NCI-H1694 (cell line): Measurements from ENCODE around the gene PPP6R3.

Experiments
- DNase-seq: peaks from one replicate; lab custom pipeline; 2025; lab: John Stamatoyannopoulos, UW

Gene PPP6R3

DNA sequence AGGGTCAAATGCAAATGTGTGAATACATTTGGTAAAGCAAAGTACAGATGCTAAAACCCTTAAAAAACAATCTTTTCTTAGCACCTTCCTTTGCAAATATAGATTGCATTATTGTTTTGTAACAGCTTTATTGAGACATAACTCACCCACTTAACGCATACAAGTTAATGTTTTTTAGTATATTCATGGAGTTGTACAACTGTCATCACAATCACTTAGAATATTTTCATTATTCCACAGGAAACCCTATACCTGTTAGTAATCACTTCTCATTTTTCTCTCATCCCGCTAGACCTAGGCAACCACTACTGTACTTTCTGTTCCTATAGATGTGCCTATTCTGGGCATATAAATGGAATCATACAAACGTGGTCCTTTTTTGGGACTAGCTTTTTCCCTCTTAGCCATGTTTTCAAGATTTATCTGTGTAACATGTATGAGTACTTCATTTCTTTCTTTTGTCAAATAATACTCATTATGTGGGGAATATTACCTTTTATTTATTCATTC, 34.7 kb downstream of the PPP6R3 start:
- no peak for DNase-seq

DNA sequence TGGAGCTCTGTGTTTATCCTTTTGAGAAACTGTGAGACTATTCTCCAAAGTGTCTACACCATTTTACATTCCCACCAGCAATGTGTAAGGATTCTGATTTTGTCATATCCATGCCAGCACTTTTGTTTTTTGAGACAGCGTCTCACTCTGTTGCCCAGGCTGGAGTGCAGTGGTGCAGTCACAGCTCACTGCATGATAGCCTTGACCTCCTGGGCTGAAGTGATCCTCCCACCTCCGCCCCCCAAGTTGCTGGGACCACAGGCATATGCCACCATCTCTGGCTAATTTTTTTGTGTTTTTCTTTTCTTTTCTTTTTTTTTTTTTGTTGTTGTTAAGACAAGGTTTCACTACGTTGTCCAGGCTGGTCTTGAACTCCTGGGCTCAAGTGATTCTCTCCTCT, 35.3 kb downstream of the PPP6R3 start:
- DNase-seq, result no peak

GRCh38 chr11:68497761-68498160, 37.2 kb downstream of the PPP6R3 start:
- DNase-seq, result no peak

DNA sequence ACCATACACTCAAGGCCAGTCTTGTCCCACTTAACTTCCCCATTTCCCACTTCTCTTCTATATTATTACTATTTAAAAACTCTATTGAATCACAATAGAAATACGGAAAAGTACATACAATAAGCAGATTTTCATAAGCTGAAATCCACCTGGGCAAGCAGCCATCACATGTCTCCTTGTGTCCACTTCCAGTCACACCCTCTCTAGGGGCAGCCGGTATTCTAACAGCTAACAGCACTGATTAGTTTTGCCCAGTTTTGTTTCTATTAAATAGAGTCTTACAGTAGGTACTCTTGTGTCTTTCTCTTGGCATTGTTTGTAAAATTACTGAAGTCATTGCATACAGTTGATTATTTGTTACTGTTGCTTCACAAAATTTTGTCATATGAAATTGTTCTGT, 37.8 kb downstream of the PPP6R3 start:
- DNase-seq, result no peak

GRCh38 chr11:68498903-68499883, 38.6 kb downstream of the PPP6R3 start:
- no peak for DNase-seq

GRCh38 chr11:68500206-68500605, 39.7 kb downstream of the PPP6R3 start:
- DNase-seq, result no peak

DNA sequence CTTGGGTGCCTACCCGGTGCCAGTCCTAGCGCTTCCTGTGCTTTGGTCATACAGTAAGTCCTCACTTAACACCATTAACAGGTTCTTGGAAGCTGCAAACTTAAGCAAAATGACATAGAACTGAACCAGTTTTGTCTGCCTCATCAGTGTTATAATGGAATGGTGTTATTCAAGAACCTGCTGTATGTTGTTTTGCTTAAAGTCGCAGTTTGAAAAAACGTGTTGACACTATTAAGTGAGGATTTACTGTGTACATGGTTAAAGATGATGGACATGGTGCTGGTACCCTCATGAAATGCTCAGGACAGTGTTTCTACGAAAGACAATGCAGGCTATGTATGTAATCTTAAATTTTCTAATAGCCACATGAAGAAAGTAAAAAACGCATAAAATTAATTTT, 41.3 kb downstream of the PPP6R3 start:
- no peak for DNase-seq

- no peak for DNase-seq
Observed at GRCh38 chr11:68503251-68503687, 42.7 kb downstream of the PPP6R3 start.

DNA sequence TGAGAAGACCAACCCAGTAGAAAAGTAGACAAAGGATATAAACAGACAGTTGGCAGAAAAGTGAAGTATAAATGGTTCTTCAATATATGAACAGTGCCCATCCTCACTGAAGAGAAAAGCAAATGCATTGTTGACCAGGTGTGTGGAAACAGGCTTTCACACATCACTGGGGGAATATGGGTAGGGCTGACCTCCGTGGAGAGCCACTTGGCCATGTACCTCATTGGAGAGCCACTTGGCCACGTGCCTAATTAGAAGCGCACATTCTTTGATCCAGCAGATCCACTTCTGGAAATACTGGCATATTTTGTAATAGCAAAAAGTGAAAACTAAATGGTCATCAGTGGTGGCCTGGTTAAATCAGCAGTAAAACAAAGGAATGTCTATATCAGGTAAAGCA, 43.2 kb downstream of the PPP6R3 start:
- no peak for DNase-seq

DNA sequence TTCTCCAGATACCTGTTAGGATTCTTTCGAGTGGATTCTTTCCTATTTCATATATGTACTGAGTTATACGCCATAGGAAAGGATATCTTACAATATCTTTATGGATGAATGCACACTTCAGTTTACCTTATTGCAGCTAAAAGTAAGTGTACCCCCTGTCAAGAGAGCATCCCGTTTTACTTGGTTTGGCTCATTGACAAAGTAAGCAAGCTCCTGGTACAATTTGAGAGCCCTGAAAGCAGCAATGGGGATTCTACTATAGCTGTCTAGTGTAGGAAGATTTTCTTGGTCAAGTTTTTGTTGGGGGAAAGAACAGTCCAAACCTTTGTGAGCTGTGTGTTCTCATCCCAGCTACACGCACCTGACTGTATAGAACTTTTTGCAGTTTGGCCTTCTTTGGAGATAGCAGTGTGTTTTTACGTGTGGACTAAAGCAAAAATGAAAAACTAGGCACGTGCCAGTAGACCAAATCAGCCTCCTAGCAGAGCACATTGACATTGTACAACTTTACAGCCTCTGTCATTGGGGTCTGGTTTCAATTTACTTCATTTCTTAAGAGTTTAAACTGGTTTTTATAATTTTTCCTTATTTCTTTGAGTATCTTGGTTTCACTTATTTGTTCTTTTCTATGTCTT, 44.0 kb downstream of the PPP6R3 start:
- no peak for DNase-seq

GRCh38 chr11:68505596-68505995, 45.0 kb downstream of the PPP6R3 start:
- DNase-seq, result no peak

DNA sequence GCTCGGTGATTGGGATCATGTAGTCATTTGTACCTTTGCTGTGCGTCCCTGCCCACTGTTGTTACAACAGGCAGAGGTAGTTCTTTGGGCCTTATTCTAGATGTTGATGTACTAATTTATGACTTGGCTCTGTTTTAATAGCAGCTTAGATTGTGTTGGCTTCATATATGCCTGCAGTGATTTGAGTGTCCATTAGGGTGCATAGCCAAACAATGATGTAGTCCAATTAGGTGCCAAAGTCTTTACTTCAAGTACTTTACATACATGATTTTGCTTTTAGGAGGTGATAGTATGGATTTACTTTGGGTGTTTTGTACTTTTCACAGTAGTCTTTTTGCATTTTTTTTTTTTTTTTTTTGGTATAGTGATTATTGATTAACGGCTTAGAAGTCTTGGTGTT, 46.4 kb downstream of the PPP6R3 start:
- no peak for DNase-seq

DNA sequence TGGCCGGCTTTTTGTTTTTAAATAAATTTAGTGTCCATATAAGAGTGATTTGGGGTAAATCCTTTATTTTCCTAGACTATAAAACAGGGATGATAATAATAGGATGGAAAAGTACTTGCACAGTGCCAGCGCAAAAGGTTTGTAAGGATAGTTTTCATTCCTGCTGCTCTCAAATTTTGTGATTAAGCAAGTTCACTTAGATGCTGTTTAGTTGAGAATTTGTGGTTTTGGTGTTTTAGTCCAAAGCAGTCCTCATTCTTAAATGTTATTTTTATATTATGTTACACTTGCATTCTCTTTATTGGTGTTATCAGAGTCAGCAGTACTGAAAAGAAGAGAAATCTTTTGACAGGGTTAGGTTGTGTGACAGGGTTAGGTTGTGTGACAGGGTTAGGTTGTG, 47.9 kb downstream of the PPP6R3 start:
- no peak for DNase-seq

DNA sequence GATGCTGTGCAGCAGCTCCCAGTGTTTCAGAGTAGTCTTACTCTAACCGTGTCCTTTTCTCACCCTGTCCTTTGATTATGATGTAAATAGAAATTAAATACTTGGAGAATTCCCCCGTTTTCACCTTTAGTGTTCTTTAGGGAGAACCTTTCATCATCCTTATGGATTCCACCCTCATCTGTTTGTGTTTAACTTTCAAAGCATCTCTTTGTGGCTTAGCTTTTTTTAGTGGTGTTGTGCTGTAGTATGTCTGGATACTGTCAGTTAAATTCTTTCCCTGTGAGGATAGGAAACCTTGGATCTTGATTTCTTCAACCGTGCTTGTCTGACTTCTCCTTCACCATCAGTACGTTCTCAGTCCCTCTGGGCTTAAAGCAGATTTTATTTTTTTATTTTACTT, 48.5 kb downstream of the PPP6R3 start:
- no peak for DNase-seq

DNA sequence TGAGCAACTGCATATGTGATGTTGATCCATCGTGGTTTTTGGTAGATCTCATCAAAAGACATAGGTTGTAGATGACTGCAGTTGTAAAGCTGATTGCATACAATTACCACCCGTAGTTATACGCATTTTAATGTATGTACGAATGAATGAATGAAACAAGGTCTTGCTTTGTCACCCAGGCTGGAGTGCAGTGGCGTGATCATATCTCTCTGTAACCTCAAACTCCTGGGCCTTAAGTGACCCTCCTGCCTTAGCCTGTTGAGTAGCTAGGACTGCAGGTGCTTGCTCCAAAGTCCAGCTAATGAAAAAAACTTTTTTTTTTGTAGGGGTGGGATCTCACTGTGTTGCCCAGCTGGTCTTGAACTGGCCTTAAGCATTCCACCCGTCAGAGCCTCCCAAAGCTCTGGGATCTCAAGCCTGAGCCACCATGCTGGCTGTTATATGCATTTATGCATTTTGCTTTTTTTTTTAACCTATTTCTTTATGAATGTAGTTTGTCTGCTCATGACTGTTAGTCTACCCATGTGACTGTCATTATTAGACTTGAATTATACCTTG, 53.5 kb downstream of the PPP6R3 start:
- no peak for DNase-seq

GRCh38 chr11:68517121-68517741, 56.7 kb downstream of the PPP6R3 start:
- DNase-seq, result no peak

- no peak for DNase-seq
Observed at GRCh38 chr11:68518191-68518590, 57.6 kb downstream of the PPP6R3 start.

DNA sequence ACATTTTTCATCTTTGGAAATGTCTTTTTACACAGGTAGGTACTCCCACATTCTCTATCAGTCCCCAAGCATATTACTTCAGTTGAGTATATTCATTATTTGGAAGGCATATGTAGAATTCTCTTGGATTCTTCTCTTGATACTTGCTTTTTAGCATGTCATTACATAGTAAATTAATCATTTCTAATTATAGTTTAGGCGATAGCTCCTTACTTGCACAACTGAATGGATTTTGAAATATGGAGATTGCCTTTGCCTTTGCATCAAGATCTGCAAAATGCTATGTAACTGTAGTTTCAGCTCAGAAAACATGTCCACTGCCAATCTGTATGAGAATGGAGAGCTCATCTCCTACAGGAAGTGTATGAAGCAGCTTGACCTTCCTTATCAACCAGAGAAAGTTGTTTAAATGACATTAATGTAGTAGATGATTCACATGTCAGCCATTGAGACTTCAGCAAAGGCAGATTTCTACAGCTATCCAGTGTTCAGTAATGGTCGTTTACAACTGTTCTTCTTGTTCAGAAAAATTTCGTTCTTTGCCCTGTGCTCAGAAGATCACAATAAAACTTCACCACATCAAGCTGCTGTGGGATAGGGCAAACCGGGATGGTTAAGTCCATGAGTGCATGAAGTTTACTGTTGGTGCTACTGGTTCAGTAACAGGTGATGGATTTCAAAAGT, 61.6 kb downstream of the PPP6R3 start:
- no peak for DNase-seq

DNA sequence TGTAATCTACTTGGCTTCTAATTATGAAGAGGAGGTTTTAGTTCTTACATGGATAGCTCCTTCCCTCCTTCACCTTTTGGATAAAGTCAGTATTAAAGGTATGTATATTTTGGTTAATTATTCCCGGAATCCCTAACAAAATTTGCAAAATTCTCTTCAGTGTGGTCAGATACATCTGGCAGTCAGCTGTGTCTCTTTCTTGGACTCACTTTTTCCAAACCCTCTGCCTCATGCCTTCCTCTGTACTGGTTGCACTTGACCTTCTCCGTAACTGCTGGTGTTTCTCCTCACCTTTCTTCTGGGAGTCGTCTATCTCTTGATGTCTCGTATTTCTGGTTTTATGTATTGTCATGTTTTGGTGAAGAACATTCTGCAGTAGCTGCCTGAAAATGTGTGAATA, 62.5 kb downstream of the PPP6R3 start:
- no peak for DNase-seq

GRCh38 chr11:68523743-68524142, 63.2 kb downstream of the PPP6R3 start:
- no peak for DNase-seq

DNA sequence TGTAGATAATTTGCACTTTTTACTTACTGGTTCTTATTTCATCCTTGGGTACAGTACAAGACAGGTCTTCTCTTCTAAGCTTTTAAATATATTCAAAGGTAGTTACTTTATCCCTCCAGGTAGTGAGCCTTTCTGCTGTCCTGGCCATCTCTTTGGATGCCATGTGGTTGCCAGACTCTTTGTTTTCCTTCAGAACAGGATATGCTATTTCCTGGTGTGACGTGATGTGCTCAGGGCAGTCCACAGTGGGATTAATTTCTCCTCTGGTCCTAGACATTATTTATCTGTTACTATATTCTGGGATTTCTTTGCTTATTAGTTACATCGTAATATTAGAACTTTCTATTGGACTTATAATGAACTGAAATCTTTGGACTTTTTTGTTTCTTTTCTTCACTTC, 63.7 kb downstream of the PPP6R3 start:
- no peak for DNase-seq

- DNase-seq, result no peak
Observed at GRCh38 chr11:68524681-68525080, 64.1 kb downstream of the PPP6R3 start.
